Activated T-cell treated with anti-CD3 and anti-CD28 coated beads for 24 hours (primary cell): ENCODE measurements around the gene CHRNA7.
"Not testable (repeated sequence)": the region's sequence is repeated elsewhere in the genome, so short reads cannot be mapped to it uniquely, and the experiment has no call there.

Source experiments
- DNase-seq: peaks from one replicate; pipeline ENCODE4 v3.0.0-alpha.2; 2020; ENCODE audit warnings: low read depth

CHRNA7 gene

GRCh38 chr15:32193780-32194179 lies 163.5 kb downstream of the CHRNA7 start:
- not testable (repeated sequence) for DNase-seq

- not testable (repeated sequence) for DNase-seq
Observed at GRCh38 chr15:32196206-32196605, 165.9 kb downstream of the CHRNA7 start.

- not testable (repeated sequence) for DNase-seq
Observed at GRCh38 chr15:32198938-32199337, 168.6 kb downstream of the CHRNA7 start.

GRCh38 chr15:32209081-32209480 lies 178.8 kb downstream of the CHRNA7 start:
- DNase-seq = not testable (repeated sequence)

GRCh38 chr15:32218666-32219065 lies 188.4 kb downstream of the CHRNA7 start:
- no peak for DNase-seq
